SK-N-SH (cell line): Measurements from ENCODE around the gene ROR2.

Experiments
- CHD2 ChIP-seq: fragments of 150-350 bp; IDR thresholded peaks from 2 replicates; pipeline ENCODE4 v1.6.1; 2018; ENCODE audit warnings: low read length; ENCODE audit not compliant: partially characterized antibody
- CTCF ChIP-seq: fragments of 200-600 bp; sonication (generic); IDR thresholded peaks from 2 replicates; pipeline ENCODE4 v1.6.1; 2017; ENCODE audit warnings: antibody characterized with exemption, mild to moderate bottlenecking, moderate library complexity
- ELF1 ChIP-seq: IDR thresholded peaks from 2 replicates; pipeline ENCODE4 v1.4.0; 2012
- FOXM1 ChIP-seq: IDR thresholded peaks from 2 replicates; pipeline ENCODE4 v1.4.0; 2012; ENCODE audit warnings: low read depth, mild to moderate bottlenecking
- JUND ChIP-seq: IDR thresholded peaks from 2 replicates; pipeline ENCODE4 v1.4.0; 2012
- NFIC ChIP-seq: IDR thresholded peaks from 2 replicates; pipeline ENCODE4 v1.4.0; 2012; ENCODE audit warnings: borderline replicate concordance
- POLR2AphosphoS5 ChIP-seq: IDR thresholded peaks from 2 replicates; pipeline ENCODE4 v1.6.1; 2012; ENCODE audit warnings: low read depth, low read length
- RAD21 ChIP-seq: IDR thresholded peaks from 2 replicates; pipeline ENCODE4 v1.6.1; 2012; ENCODE audit warnings: mild to moderate bottlenecking, low read length
- RCOR1 ChIP-seq: fragments of 150-350 bp; IDR thresholded peaks from 2 replicates; pipeline ENCODE4 v1.6.1; 2017; ENCODE audit warnings: antibody characterized with exemption, low read length
- RFX5 ChIP-seq: IDR thresholded peaks from 2 replicates; pipeline ENCODE4 v1.6.1; 2012; ENCODE audit warnings: mild to moderate bottlenecking, improper control_type of control experiment, low read length
- ZBTB33 ChIP-seq: IDR thresholded peaks from 2 replicates; pipeline ENCODE4 v1.4.0; 2012; ENCODE audit warnings: low read depth, borderline replicate concordance
- TF ChIP-seq, protein P1 (sequence below): IDR thresholded peaks from 2 replicates; pipeline ENCODE4 v1.6.1; 2012; ENCODE audit warnings: mild to moderate bottlenecking, low read depth, low read length, moderate library complexity

DNA sequence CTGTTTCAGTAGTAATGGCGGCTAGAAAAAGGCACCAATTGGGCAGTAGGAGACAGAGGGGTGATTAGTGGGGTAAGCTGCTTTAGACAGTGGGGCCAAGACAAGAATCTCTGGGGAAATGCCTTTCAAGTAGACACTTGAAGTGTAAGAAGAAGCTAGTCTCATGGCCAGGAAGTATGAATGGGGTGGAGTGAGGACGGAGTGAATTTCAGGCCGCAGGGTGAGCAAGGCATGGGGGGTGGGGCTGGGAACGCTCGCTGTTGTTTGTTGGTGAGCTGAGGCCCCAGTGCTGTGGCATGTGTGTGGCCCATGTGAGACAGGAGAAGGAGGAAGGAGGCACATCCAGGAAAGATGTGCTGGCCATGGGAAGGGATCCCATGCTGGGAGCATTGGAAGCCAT is 377.2 kb downstream of the ROR2 start:
- TF ChIP-seq ZBTB33 (no peak), CTCF (no peak), JUND (no peak), FOXM1 (no peak), POLR2AphosphoS5 (no peak), RAD21 (no peak), CHD2 (no peak), ELF1 (no peak), NFIC (no peak), RFX5 (no peak), RCOR1 (no peak)
- TF ChIP-seq, protein P1, sequence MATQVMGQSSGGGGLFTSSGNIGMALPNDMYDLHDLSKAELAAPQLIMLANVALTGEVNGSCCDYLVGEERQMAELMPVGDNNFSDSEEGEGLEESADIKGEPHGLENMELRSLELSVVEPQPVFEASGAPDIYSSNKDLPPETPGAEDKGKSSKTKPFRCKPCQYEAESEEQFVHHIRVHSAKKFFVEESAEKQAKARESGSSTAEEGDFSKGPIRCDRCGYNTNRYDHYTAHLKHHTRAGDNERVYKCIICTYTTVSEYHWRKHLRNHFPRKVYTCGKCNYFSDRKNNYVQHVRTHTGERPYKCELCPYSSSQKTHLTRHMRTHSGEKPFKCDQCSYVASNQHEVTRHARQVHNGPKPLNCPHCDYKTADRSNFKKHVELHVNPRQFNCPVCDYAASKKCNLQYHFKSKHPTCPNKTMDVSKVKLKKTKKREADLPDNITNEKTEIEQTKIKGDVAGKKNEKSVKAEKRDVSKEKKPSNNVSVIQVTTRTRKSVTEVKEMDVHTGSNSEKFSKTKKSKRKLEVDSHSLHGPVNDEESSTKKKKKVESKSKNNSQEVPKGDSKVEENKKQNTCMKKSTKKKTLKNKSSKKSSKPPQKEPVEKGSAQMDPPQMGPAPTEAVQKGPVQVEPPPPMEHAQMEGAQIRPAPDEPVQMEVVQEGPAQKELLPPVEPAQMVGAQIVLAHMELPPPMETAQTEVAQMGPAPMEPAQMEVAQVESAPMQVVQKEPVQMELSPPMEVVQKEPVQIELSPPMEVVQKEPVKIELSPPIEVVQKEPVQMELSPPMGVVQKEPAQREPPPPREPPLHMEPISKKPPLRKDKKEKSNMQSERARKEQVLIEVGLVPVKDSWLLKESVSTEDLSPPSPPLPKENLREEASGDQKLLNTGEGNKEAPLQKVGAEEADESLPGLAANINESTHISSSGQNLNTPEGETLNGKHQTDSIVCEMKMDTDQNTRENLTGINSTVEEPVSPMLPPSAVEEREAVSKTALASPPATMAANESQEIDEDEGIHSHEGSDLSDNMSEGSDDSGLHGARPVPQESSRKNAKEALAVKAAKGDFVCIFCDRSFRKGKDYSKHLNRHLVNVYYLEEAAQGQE = no peak
